NCI-H1048 (cell line): ENCODE results near the gene CMTM4.
"Not testable (repeated sequence)": the region's sequence is repeated elsewhere in the genome, so short reads cannot be mapped to it uniquely, and the experiment has no call there.

Experiments used
- DNase-seq: peaks from one replicate; lab custom pipeline; 2025; lab: John Stamatoyannopoulos, UW

CMTM4 gene

DNA sequence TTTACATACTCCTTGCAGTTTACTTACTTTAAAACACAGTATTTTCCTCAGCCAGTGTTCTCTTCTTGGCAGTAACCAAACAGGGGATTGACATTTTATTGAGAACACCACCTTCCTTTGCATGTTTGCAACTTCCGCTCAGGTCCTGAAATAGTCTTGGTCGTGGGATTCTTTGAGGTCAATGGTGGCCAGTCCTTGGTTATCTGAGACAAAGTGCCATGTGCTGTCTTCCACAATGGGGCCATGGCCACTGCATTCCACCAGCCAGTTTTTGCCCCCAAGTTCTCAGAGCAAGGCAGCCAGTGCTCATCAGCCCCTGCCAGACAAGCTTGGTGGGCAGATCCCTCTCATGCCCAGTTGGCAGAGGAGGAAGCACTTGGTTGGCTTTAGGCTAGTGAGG is 22.9 kb downstream of the CMTM4 start:
- DNase-seq: no peak

- no peak for DNase-seq
Observed at GRCh38 chr16:66670691-66671388, 25.7 kb downstream of the CMTM4 start.

DNA sequence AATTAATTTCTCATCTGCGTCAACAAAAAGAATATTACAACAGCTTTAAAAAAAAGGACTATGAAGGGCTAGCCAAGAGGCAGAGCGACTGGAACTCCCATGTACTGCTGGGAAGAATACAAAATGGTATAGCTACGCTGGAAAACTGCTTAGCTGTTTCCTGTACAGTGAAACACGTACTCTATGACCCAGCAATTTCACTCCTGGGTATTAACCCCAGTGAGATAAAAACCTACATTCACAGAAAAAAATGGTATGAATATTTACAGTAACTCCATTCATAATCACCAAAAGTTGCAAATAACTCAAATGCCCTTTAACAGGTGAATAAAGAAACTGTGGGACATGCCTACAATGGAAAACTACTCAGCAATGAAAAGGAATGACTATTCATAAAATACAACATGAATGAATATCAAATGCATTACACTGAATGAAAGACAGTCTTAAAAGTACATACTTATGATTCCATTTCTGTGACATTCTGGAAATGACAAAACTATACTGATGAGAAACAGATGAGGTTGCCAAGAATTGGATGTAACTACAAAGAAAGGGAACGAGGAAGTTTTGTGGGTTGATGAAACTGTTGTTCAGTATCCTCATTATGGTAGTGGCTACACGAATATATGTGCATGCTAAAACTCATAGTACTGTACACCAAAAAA is 27.6 kb downstream of the CMTM4 start:
- DNase-seq: no peak

GRCh38 chr16:66667944-66668343 is 28.6 kb downstream of the CMTM4 start:
- no peak for DNase-seq

- DNase-seq: no peak
Observed at GRCh38 chr16:66662445-66663194, 33.9 kb downstream of the CMTM4 start.

DNA sequence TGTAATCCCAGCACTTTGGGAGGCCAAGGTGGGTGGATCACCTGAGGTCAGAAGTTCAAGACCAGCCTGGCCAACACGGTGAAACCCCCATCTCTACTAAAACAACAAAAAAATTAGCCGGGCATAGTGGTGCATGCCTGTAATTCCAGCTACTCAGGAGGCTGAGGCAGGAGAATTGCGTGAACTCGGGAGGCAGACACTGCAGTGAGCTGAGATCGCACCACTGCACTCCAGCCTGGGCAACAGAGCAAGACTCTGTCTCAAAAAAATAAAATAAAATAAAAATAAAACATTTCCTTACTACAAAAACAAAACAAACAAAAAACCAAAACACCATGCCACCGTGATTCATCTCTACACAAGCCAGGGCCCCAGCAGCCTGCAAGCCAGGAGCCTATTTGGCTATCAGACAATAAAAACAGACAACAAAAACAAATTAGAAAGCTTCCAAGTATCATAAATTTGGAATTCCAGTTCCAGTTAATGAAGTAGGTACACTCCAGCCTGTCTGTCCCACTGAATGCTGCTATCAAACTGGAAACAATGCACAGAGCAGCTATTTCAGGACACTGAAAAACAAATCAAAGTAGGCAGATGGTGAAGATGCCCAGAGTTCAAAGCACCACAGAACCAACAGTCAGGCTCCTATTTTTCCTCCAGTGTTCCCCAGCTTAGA is 34.7 kb downstream of the CMTM4 start:
- DNase-seq: not testable (repeated sequence)

- no peak for DNase-seq
Observed at GRCh38 chr16:66661210-66661560, 35.4 kb downstream of the CMTM4 start.

DNA sequence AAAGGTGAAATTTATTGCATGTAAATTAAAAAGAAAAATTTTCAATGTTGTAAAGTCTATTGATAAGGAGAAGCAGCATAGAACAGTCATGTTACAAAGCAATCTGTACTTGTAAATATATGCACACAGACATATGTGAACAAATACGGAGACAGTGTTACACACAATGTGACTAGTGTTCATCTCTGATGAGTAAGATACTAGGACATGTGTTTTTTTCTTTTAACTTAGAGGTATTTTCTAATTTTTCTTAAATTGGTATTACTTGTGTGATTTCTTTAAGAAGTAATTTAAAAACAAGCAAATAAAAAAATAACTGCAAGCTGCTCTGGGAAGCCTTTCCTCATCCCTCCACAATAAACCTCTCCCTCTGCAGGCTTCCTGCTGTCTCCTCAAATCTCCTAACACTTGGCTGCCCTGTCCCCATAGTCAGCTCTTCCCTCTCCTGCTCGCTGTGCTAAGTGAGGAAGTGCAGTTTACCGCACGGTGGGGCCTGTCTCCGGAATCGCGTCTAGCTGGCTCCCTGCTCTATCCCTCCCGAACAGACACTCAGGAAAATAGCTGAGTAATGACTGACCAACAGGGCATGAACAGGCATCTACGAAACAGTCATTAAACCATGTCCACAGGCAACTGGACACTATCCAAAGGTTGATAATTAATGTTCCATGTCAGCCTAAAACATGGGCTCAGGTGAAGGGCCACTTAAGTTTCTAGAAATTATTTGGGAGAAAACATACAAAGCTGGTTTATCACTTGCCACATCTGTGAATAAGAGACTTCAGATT is 35.9 kb downstream of the CMTM4 start:
- no peak for DNase-seq

DNA sequence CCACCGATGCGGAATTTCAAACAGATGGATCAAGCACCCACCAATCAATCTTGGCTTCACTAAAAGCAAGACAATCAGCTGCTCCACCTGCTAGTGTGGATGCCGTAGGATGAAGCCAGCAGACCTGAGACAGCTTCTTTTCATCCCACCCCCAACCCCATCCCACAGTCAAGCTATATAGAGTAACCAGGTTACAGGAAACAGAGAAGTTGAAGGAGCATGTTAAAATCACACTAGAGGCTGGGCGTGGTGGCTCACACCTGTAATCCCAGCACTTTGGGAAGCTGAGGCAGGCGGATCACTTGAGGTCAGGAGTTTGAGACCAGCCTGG is 37.7 kb downstream of the CMTM4 start:
- DNase-seq: no peak

- DNase-seq: no peak
Observed at GRCh38 chr16:66658143-66658859, 38.2 kb downstream of the CMTM4 start.

DNA sequence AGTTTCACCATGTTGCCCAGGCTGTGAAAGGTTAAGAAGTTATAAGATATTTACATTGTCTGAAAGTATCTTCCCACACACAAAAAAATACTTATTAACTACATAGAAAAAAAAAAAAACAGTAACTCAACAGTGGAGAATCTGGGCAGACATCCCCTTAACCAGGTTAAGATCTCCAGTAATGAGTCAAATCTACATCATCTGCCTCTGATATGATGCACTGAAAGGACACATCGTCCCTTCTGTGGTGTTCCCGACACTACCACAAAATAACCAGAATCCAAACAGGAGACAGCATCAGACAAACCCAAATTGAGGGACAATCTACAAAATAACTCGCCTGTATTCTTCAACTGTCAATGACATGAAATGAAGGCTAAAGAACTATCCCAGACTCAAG is 40.0 kb downstream of the CMTM4 start:
- no peak for DNase-seq

DNA sequence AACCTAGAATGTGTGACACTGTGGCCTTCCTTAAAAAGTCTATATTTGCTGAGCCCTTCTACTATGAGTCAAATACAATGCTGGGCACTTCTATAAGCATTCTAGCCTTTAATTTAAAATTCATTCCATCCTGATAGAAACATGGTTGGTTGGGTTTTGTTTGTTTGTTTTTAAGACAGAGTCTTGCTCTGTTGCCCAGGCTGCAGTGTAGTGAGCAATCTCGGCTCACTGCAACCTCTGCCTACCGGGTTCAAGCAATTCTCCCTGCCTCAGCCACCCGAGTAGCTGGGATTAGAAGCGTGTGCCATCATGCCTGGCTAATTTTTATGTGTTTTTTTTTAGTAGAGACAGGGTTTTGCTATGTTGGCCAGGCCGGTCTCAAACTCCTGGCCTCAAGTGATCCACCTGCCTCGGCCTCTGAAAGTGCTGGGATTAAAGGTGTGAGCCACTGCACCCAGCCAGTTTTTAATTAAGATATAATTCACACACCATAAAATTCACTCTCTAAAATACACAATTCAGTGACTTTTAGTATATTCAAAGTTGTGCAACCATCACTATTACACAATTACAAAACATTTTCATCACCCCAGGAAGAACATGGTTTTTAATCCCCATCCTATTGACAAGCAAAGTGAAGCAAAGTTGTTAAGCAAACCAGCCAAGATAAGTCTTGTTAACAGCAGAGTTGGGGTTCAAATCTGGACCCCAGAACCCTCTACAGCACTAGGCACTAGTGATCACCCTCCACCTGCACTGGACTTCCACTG is 42.8 kb downstream of the CMTM4 start:
- no peak for DNase-seq

DNA sequence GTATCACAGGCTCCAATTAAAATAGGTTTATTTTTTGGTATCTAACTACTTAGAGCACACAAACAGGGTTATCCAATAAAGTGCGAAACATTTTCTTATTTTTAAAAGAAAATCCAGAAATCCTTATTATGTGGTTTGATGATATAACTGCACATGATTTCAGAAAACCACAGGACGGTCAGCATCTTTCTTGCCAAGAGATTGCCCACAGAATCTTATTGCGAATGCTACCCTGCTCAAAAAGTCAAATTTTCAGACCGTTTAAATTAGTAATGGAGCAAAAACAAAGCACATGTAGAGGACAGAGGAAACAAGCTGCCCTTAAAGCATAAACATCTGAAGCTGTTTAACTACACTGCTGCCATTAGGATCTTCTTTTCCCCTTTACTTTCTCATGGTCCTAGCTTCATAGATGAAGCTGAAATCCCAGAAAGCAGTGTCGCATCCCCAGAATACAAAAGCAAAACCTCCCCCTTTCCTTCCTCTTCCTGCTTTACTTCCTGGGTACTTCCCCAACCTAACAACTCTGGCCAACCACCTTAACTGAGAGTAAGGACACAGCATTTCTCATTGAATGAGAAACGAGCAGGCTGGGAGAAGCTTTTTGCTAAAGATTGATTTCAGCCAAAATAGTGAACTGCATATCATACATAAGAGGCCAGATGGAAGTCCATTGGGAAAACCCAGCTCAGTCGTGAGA is 43.7 kb downstream of the CMTM4 start:
- no peak for DNase-seq

- DNase-seq: no peak
Observed at GRCh38 chr16:66651965-66652364, 44.6 kb downstream of the CMTM4 start.

DNA sequence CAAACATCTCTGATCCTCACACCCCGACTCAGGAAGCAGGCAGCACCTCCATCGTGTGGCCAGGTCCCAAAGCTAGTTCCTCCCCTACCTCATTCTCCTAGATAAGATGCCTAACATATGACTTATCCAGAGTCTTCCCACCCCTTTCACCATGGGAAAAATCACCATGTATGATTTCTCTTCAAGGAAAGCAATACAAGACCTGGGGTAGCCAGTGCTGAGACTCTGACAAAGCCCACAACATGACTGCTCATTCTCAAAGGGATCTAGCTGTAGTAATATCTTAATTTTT is 45.1 kb downstream of the CMTM4 start:
- DNase-seq: no peak

DNA sequence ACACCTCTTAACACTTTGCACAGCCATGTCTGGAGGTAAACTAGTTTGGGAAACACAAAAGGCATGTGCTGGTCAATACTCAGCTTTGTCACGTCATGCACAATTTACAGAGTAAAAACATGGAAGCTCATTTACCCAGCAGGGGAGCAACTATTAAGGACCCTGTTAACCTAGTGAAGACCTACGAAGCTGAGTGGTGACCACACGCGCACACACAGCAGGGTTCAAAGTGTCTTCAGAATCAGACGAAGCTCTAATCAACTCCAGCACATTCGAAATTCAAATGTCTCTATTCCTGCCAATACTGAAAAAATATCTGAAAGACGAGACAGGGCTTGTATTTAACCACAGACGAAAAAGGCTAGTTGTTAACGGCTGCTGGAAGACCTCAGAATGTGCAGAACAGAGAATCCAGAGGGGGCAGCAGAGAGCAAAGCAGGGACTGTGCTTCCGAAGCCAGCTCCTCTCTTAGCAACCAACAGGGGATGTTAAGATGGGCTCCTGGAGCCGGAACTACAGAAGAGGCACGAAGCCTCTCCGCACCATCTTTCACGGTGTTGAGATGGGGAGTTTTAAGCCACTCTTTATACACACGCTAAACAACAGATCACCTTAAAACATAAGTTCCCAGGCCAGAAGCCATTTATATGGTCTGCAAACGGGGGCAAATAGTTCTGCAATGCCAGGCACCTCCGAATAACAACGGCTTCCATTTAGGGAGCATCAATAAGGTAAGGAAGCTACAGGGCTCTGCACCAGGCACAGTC is 45.7 kb downstream of the CMTM4 start:
- peak; percentile 7 for DNase-seq

GRCh38 chr16:66649636-66650205 is 46.8 kb downstream of the CMTM4 start:
- DNase-seq: no peak

DNA sequence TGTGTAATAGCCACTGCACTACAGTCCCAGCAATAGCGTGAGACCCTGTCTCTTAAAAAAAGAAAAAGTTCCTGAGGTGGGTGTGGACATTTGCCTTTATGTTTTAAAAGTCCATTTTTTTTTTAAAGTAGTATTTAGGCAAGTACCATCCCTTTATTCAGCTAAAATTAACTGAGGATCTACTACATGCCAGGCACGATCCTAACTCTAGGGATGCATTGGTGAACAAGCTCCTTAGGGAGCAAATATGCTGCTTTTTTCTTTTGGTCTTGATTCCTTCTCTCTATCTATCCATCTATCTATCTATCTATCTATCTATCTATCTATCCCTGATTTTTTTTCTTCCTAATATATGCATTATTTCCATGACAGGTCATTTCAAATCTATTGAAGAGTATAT is 47.4 kb downstream of the CMTM4 start:
- no peak for DNase-seq

DNA sequence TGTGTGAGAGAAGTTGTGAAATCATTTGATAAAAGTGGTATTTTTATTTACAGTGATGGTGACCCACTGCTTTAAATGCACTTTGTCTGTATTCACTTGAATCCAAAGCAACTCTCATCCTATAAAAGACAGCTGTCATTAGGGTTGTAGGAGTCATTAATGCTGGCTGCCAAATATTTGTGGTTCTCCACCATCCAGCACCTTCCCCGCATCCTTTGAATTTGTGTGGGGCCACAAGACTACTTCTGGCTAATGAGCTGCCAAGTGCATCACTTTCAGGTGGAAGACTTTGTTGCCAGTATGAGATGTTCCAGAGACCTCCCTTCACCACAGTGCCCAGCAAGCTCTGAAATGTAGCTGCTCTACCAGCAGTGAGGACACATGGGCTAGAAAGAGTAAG is 48.7 kb downstream of the CMTM4 start:
- no peak for DNase-seq
